Measurements from ENCODE around the gene ZBTB39.
"Not testable (repeated sequence)": the region's sequence is repeated elsewhere in the genome, so short reads cannot be mapped to it uniquely, and the experiment has no call there.

ZBTB39 gene

DNA sequence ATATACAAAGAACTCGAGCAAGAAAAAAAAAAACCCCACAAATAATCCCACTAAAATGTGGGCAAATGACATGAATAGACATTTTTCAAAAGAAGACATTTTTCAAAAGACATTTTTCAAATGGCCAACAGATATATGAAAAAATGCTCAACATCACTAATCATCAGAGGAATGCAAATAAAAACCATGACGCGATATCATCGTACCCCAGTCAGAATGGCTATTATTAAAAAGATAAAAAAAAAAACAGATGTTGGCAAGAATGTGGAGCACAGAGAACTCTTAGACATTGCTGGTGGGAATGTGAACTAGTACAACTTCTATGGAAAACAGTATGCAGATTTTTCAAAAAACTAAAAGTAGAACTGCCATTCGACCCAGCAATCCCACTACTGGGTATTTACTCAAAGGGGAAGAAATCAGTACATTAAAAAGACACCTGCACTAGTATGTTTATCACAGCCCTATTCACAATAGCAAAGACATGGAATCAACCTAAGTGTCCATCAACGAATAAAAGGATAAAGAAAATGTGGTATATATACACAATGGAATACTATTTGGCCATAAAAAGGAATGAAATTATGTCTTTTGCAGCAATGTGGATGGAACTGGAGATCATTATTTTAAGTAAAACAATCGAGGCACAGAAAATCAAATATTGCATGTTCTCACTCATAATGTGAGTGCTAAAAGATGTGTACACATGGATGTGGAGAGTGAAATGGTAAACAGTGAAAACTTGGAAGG is 16.3 kb downstream of the ZBTB39 start:
- peaks cover 27% of the 10 kb centered on the region for H3K4me1 ChIP-seq (ENCODE audit: control insufficient read depth, insufficient read depth, low read length)
- H3K27ac ChIP-seq (ENCODE audit: low read depth, low read length) = no peak overlapping the region
- no peak overlapping the region for H3K9ac ChIP-seq (ENCODE audit: low read length)
- no peaks in the 10 kb centered on the region for H3K27me3 ChIP-seq (ENCODE audit: control insufficient read depth, insufficient read depth, low read length)
- H3K36me3 ChIP-seq (ENCODE audit: control insufficient read depth, insufficient read depth, low read length) = peaks cover under 1% of the 10 kb centered on the region; the same call in 1 of the 2 replicates
- H3K9me3 ChIP-seq (ENCODE audit: control insufficient read depth, insufficient read depth, low read depth, low read length) = no peaks in the 10 kb centered on the region
- no peak overlapping the region for H3K4me3 ChIP-seq (ENCODE audit: low read depth, low read length)

DNA sequence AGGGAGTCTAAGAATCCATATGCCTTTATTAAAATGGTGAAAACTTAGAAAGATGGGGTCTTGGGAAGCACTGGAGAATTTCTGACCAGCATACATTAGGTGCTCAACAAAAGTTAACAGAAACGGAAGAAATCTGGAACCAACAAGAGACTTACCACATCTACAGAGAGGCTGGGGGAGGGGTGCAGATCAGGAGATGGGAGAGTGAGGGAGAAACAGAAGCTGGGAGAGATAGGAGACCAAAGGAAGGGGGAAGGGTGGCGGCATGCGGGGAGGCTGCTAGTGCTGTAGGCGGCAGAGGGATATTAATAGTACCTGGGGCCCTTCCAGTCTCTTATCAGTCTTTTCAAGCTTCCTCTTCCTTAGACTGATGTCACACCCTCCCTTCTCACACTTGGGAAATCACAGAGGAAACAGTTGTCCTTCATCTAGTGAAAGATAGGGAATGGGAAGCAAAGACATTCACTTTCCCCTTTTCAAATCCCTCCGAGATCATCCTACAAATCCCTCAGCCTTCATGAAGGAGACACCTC is 18.1 kb downstream of the ZBTB39 start:
- Histone ChIP-seq H3K27ac (ENCODE audit: low read depth, low read length) (peak overlapping the region; percentile 10; the same call in 1 of the 2 replicates), H3K9me3 (ENCODE audit: control insufficient read depth, insufficient read depth, low read depth, low read length) (no peaks in the 10 kb centered on the region), H3K9ac (ENCODE audit: low read length) (peak overlapping the region; percentile 10), H3K27me3 (ENCODE audit: control insufficient read depth, insufficient read depth, low read length) (no peaks in the 10 kb centered on the region), H3K4me1 (ENCODE audit: control insufficient read depth, insufficient read depth, low read length) (peaks cover 27% of the 10 kb centered on the region), H3K4me3 (ENCODE audit: low read depth, low read length) (no peak overlapping the region; the same call in 1 of the 2 replicates), H3K36me3 (ENCODE audit: control insufficient read depth, insufficient read depth, low read length) (no peaks in the 10 kb centered on the region)

DNA sequence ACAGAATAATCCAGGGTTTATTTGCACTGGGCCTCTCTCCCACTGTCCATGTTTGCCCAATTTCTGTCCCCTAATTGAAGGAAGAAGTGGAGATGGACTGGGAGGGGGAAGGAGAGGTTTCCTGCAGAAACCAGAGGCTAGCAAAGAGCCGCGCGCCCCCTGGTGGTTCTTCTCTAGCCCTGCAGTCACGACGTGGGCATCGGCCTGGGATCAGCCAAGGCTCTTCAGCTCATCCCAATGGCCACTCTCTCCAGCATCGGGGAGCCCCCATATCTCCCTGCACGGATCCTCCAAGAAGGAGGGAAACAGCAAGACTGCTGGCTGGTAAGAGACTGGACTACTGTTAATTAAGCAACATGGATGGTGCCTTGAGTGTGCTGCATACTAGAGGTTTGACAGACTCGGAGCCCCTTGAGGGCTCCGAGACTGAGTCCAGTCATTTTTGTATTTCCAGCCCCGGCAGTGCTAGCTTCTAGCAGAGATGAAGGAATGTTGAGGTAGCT is 18.7 kb downstream of the ZBTB39 start:
- H3K27ac ChIP-seq (ENCODE audit: low read depth, low read length) = peak overlapping the region; percentile 10; the same call in 1 of the 2 replicates
- H3K27me3 ChIP-seq (ENCODE audit: control insufficient read depth, insufficient read depth, low read length) = no peaks in the 10 kb centered on the region
- no peaks in the 10 kb centered on the region for H3K9me3 ChIP-seq (ENCODE audit: control insufficient read depth, insufficient read depth, low read depth, low read length)
- H3K9ac ChIP-seq (ENCODE audit: low read length) = peak overlapping the region; percentile 10
- no peak overlapping the region; the same call in 1 of the 2 replicates for H3K4me3 ChIP-seq (ENCODE audit: low read depth, low read length)
- H3K4me1 ChIP-seq (ENCODE audit: control insufficient read depth, insufficient read depth, low read length) = peaks cover 27% of the 10 kb centered on the region
- H3K36me3 ChIP-seq (ENCODE audit: control insufficient read depth, insufficient read depth, low read length) = no peaks in the 10 kb centered on the region

DNA sequence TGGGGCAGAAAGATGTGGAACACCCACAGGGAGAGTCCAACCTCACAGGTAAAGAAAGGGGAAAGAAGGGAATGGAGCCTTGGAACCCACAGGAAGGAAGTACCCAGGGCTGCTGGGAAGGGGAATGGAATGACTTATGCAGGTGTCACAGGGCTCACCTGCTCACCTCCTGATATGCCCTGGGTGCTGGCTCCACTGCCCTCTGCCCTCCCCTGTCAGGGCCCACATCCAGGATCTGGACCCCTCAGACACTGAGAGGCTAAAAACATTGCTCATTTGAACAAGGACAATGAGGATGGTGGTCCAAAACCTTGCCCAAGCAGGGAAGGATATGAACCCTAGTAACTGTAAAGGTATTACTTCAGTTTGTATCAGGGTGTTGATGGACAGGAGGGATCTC is 19.3 kb downstream of the ZBTB39 start:
- Histone ChIP-seq H3K36me3 (ENCODE audit: control insufficient read depth, insufficient read depth, low read length) (no peaks in the 10 kb centered on the region), H3K4me3 (ENCODE audit: low read depth, low read length) (no peak overlapping the region), H3K27ac (ENCODE audit: low read depth, low read length) (no peak overlapping the region), H3K9me3 (ENCODE audit: control insufficient read depth, insufficient read depth, low read depth, low read length) (no peaks in the 10 kb centered on the region), H3K4me1 (ENCODE audit: control insufficient read depth, insufficient read depth, low read length) (peaks cover 27% of the 10 kb centered on the region), H3K9ac (ENCODE audit: low read length) (no peak overlapping the region), H3K27me3 (ENCODE audit: control insufficient read depth, insufficient read depth, low read length) (no peaks in the 10 kb centered on the region)

- H3K4me3 ChIP-seq (ENCODE audit: low read depth, low read length); H3K9me3 ChIP-seq (ENCODE audit: control insufficient read depth, insufficient read depth, low read depth, low read length); H3K27me3 ChIP-seq (ENCODE audit: control insufficient read depth, insufficient read depth, low read length); H3K9ac ChIP-seq (ENCODE audit: low read length); H3K27ac ChIP-seq (ENCODE audit: low read depth, low read length); H3K36me3 ChIP-seq (ENCODE audit: control insufficient read depth, insufficient read depth, low read length): not testable (repeated sequence)
- peaks cover 21% of the 10 kb centered on the region for H3K4me1 ChIP-seq (ENCODE audit: control insufficient read depth, insufficient read depth, low read length)
Observed at GRCh38 chr12:56985714-56986113, 20.6 kb downstream of the ZBTB39 start.

- Histone ChIP-seq H3K4me1 (ENCODE audit: control insufficient read depth, insufficient read depth, low read length) (peaks cover 16% of the 10 kb centered on the region), H3K36me3 (ENCODE audit: control insufficient read depth, insufficient read depth, low read length) (no peaks in the 10 kb centered on the region)
Observed at GRCh38 chr12:56983386-56983785, 23.0 kb downstream of the ZBTB39 start.

DNA sequence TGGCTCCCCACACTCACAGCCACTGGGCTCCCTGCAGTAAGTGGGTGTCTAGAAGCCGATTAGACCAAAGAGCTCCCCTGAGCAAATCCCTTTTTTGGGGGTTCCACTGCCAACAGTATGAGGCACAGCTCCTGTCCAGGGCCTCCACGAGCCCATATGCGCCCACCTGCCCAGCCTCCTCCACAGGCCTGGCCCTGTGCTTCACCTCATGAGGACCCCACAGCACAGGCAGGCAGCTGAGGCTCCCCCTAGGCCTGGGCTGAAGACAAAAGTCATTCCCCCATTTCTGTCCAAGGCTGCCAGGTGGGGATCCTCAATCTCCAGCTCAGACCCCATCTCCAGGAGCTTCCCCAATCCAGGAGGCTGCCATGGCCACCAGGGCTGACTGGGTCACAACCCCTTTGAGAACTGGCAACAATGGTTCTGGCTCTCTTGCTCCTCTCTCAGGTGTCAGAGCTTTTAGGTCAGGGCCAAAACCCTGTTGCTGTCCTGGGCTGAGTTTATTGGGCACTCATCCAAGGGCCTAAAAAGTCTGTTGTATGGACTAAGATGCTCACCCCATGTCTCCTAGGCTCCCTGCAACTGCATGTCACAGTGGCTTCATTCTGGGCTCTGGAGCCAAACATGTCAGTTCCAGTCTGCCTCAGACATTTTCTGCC is 23.6 kb downstream of the ZBTB39 start:
- H3K4me3 ChIP-seq (ENCODE audit: low read depth, low read length); H3K36me3 ChIP-seq (ENCODE audit: control insufficient read depth, insufficient read depth, low read length); H3K4me1 ChIP-seq (ENCODE audit: control insufficient read depth, insufficient read depth, low read length); H3K9me3 ChIP-seq (ENCODE audit: control insufficient read depth, insufficient read depth, low read depth, low read length); H3K27ac ChIP-seq (ENCODE audit: low read depth, low read length); H3K9ac ChIP-seq (ENCODE audit: low read length); H3K27me3 ChIP-seq (ENCODE audit: control insufficient read depth, insufficient read depth, low read length): not testable (repeated sequence)

More at GRCh38 chr12:56983386-56983785, 23.0 kb downstream of the ZBTB39 start:
- no peaks in the 10 kb centered on the region for H3K9me3 ChIP-seq (ENCODE audit: control insufficient read depth, insufficient read depth, low read depth, low read length)
- H3K4me3 ChIP-seq (ENCODE audit: low read depth, low read length) = no peak overlapping the region
- no peak overlapping the region for H3K27ac ChIP-seq (ENCODE audit: low read depth, low read length)
- no peak overlapping the region for H3K9ac ChIP-seq (ENCODE audit: low read length)
- no peaks in the 10 kb centered on the region for H3K27me3 ChIP-seq (ENCODE audit: control insufficient read depth, insufficient read depth, low read length)

- Histone ChIP-seq H3K27me3 (ENCODE audit: control insufficient read depth, insufficient read depth, low read length) (no peaks in the 10 kb centered on the region), H3K9me3 (ENCODE audit: control insufficient read depth, insufficient read depth, low read depth, low read length) (no peaks in the 10 kb centered on the region), H3K4me3 (ENCODE audit: low read depth, low read length) (no peak overlapping the region), H3K36me3 (ENCODE audit: control insufficient read depth, insufficient read depth, low read length) (no peaks in the 10 kb centered on the region), H3K27ac (ENCODE audit: low read depth, low read length) (no peak overlapping the region), H3K9ac (ENCODE audit: low read length) (no peak overlapping the region), H3K4me1 (ENCODE audit: control insufficient read depth, insufficient read depth, low read length) (peaks cover 4% of the 10 kb centered on the region; the same call in 1 of the 2 replicates)
Observed at GRCh38 chr12:56980941-56981530, 25.3 kb downstream of the ZBTB39 start.

- H3K9ac ChIP-seq (ENCODE audit: low read length) = no peak overlapping the region
- H3K27me3 ChIP-seq (ENCODE audit: control insufficient read depth, insufficient read depth, low read length) = no peaks in the 10 kb centered on the region
- no peak overlapping the region for H3K27ac ChIP-seq (ENCODE audit: low read depth, low read length)
Observed at GRCh38 chr12:56980268-56980667, 26.1 kb downstream of the ZBTB39 start.

DNA sequence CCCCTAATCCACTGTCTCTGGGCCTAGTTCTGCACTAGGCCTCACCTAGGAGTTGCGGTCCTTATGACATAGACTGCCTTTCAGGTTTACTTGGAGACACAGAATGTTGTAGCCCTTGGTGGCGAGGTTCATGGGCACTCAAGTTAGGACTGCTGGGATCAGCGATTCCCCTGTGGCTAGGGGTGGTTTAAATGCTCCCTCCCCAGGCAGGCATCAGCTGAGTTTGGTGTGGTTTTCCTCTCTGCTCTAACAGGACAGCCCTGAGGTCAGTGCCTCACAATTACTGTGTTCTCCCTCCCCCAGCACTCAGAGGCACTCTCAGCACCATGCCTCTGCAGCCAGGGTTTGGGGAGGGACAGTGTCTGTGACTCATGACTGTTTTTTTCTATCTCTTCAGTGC is 26.7 kb downstream of the ZBTB39 start:
- Histone ChIP-seq H3K9me3 (ENCODE audit: control insufficient read depth, insufficient read depth, low read depth, low read length) (no peaks in the 10 kb centered on the region), H3K9ac (ENCODE audit: low read length) (no peak overlapping the region), H3K27ac (ENCODE audit: low read depth, low read length) (no peak overlapping the region), H3K4me3 (ENCODE audit: low read depth, low read length) (no peak overlapping the region), H3K27me3 (ENCODE audit: control insufficient read depth, insufficient read depth, low read length) (no peaks in the 10 kb centered on the region), H3K4me1 (ENCODE audit: control insufficient read depth, insufficient read depth, low read length) (no peaks in the 10 kb centered on the region), H3K36me3 (ENCODE audit: control insufficient read depth, insufficient read depth, low read length) (no peaks in the 10 kb centered on the region)

More at GRCh38 chr12:56980268-56980667, 26.1 kb downstream of the ZBTB39 start:
- H3K4me1 ChIP-seq (ENCODE audit: control insufficient read depth, insufficient read depth, low read length) = no peaks in the 10 kb centered on the region
- no peaks in the 10 kb centered on the region for H3K9me3 ChIP-seq (ENCODE audit: control insufficient read depth, insufficient read depth, low read depth, low read length)
- H3K36me3 ChIP-seq (ENCODE audit: control insufficient read depth, insufficient read depth, low read length) = no peaks in the 10 kb centered on the region
- H3K4me3 ChIP-seq (ENCODE audit: low read depth, low read length) = no peak overlapping the region
